Activated CD8-positive, alpha-beta memory T cell treated with anti-CD3 and anti-CD28 coated beads for 4 hours (primary cell): Measurements from ENCODE around the gene CACNA1G.
A peak's percentile ranks its signal among the peaks of the same experiment; 100 is the strongest.

ENCODE experiments used
- DNase-seq, 2 donors: peaks; one replicate each; pipeline ENCODE4 v3.0.0-alpha.2; 2020; ENCODE audit warnings: low read depth in 2 of 2

The CACNA1G gene

GRCh38 chr17:50612281-50612680, 51.8 kb downstream of the CACNA1G start:
- no peak for DNase-seq

GRCh38 chr17:50613007-50613992, 52.8 kb downstream of the CACNA1G start:
- no peak for DNase-seq

- no peak for DNase-seq
These were observed 54.0 kb downstream of the CACNA1G start for GRCh38 chr17:50614471-50615051.

- no peak for DNase-seq
These were observed 55.3 kb downstream of the CACNA1G start for GRCh38 chr17:50615828-50616227.

GRCh38 chr17:50618300-50618699, 57.8 kb downstream of the CACNA1G start:
- DNase-seq = no peak

- no peak for DNase-seq
These were observed 58.4 kb downstream of the CACNA1G start for GRCh38 chr17:50618941-50619340.

- no peak for DNase-seq
These were observed 59.0 kb downstream of the CACNA1G start for GRCh38 chr17:50619489-50619888.

GRCh38 chr17:50620237-50620636, 59.7 kb downstream of the CACNA1G start:
- DNase-seq = no peak

GRCh38 chr17:50620858-50621257, 60.3 kb downstream of the CACNA1G start:
- DNase-seq = no peak

- no peak for DNase-seq
These were observed 61.1 kb downstream of the CACNA1G start for GRCh38 chr17:50621574-50622031.

- DNase-seq = no peak
These were observed 63.9 kb downstream of the CACNA1G start for GRCh38 chr17:50624321-50624934.

- DNase-seq = no peak
These were observed 64.7 kb downstream of the CACNA1G start for GRCh38 chr17:50625032-50625871.

- peak; percentile 13 to 16 for DNase-seq
These were observed 65.6 kb downstream of the CACNA1G start for GRCh38 chr17:50626037-50626574.

- no peak for DNase-seq
These were observed 66.7 kb downstream of the CACNA1G start for GRCh38 chr17:50627036-50627781.

GRCh38 chr17:50627782-50628601, 67.5 kb downstream of the CACNA1G start:
- no peak for DNase-seq

GRCh38 chr17:50629902-50630301, 69.4 kb downstream of the CACNA1G start:
- DNase-seq = no peak

- peak; percentile 5 to 14 for DNase-seq
These were observed 70.1 kb downstream of the CACNA1G start for GRCh38 chr17:50630524-50631194.

GRCh38 chr17:50631195-50631907, 70.8 kb downstream of the CACNA1G start:
- no peak for DNase-seq
